ENCODE results near the gene KCND2.

KCND2 gene

GRCh38 chr7:120731271-120731670 lies 458.3 kb downstream of the KCND2 start:
- Histone ChIP-seq H3K27me3 (ENCODE audit: insufficient read depth, low read length, poor library complexity) (no peaks in the 10 kb centered on the region), H3K4me1 (ENCODE audit: insufficient read depth, low read length) (no peaks in the 10 kb centered on the region), H3K79me2 (ENCODE audit: insufficient read depth, low read length) (no peaks in the 10 kb centered on the region), H3K27ac (ENCODE audit: low read length) (no peak overlapping the region), H3K4me2 (ENCODE audit: insufficient read depth, low read length) (no peak overlapping the region), H4K20me1 (ENCODE audit: insufficient read depth, low read length) (no peaks in the 10 kb centered on the region), H3K4me3 (ENCODE audit: low read depth in 1 of 2, low read length in 2 of 2) (no peak overlapping the region), H2AFZ (ENCODE audit: low read depth, low read length) (no peak overlapping the region), H3K36me3 (ENCODE audit: insufficient read depth, low read length) (no peaks in the 10 kb centered on the region), H3K9me3 (ENCODE audit: insufficient read depth, low read length, severe bottlenecking) (no peaks in the 10 kb centered on the region), H3K9ac (ENCODE audit: low read depth, low read length) (no peak overlapping the region)
- DNase-seq (no peak), ATAC-seq (ENCODE audit: insufficient read depth, low read depth) (no peak)
- no peak for TF ChIP-seq EZH2 (IDR thresholded peaks at IDR 0.05; ENCODE audit: borderline replicate concordance, low read depth, low read length, severe bottlenecking)
- TF ChIP-seq, protein P1, sequence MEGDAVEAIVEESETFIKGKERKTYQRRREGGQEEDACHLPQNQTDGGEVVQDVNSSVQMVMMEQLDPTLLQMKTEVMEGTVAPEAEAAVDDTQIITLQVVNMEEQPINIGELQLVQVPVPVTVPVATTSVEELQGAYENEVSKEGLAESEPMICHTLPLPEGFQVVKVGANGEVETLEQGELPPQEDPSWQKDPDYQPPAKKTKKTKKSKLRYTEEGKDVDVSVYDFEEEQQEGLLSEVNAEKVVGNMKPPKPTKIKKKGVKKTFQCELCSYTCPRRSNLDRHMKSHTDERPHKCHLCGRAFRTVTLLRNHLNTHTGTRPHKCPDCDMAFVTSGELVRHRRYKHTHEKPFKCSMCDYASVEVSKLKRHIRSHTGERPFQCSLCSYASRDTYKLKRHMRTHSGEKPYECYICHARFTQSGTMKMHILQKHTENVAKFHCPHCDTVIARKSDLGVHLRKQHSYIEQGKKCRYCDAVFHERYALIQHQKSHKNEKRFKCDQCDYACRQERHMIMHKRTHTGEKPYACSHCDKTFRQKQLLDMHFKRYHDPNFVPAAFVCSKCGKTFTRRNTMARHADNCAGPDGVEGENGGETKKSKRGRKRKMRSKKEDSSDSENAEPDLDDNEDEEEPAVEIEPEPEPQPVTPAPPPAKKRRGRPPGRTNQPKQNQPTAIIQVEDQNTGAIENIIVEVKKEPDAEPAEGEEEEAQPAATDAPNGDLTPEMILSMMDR (IDR thresholded peaks at IDR 0.05; ENCODE audit: borderline replicate concordance, extremely low read depth, low read length, poor library complexity, severe bottlenecking) = no peak

DNA sequence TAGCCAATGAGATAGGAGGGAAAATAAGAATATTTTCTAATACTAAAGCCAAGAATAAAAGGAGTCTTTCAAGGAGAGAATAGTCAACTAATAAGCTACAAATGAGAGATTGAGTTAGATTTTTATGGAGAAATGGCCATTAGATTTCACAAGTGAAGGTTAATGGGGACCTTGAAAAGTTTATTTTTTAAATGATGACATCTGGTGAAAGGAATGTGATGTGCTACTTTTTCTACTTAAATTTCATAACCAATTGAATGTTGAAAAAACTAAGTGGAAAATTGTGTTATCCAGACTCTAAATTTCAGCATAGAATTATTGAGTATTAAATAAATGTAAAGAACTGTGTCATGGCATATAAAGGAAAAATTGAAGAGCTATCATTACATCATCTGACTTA lies 459.3 kb downstream of the KCND2 start:
- H2AFZ ChIP-seq (ENCODE audit: low read depth, low read length) = no peak overlapping the region
- peaks cover under 1% of the 10 kb centered on the region for H3K27me3 ChIP-seq (ENCODE audit: insufficient read depth, low read length, poor library complexity)
- H4K20me1 ChIP-seq (ENCODE audit: insufficient read depth, low read length) = no peaks in the 10 kb centered on the region
- no peaks in the 10 kb centered on the region for H3K9me3 ChIP-seq (ENCODE audit: insufficient read depth, low read length, severe bottlenecking)
- H3K4me1 ChIP-seq (ENCODE audit: insufficient read depth, low read length) = no peaks in the 10 kb centered on the region
- no peak overlapping the region for H3K4me2 ChIP-seq (ENCODE audit: insufficient read depth, low read length)
- H3K4me3 ChIP-seq (ENCODE audit: low read depth in 1 of 2, low read length in 2 of 2) = no peak overlapping the region
- ATAC-seq (ENCODE audit: insufficient read depth, low read depth) (no peak), DNase-seq (no peak)
- no peak for TF ChIP-seq EZH2 (IDR thresholded peaks at IDR 0.05; ENCODE audit: borderline replicate concordance, low read depth, low read length, severe bottlenecking)
- TF ChIP-seq, protein P1 (IDR thresholded peaks at IDR 0.05; ENCODE audit: borderline replicate concordance, extremely low read depth, low read length, poor library complexity, severe bottlenecking) = no peak
- H3K79me2 ChIP-seq (ENCODE audit: insufficient read depth, low read length) = no peaks in the 10 kb centered on the region
- H3K36me3 ChIP-seq (ENCODE audit: insufficient read depth, low read length) = no peaks in the 10 kb centered on the region
- H3K9ac ChIP-seq (ENCODE audit: low read depth, low read length) = no peak overlapping the region
- no peak overlapping the region for H3K27ac ChIP-seq (ENCODE audit: low read length)

- no peak overlapping the region for H3K9ac ChIP-seq (ENCODE audit: low read depth, low read length)
- H3K79me2 ChIP-seq (ENCODE audit: insufficient read depth, low read length) = no peaks in the 10 kb centered on the region
- H3K4me1 ChIP-seq (ENCODE audit: insufficient read depth, low read length) = no peaks in the 10 kb centered on the region
- no peaks in the 10 kb centered on the region for H4K20me1 ChIP-seq (ENCODE audit: insufficient read depth, low read length)
- ATAC-seq (ENCODE audit: insufficient read depth, low read depth) = no peak
- H3K36me3 ChIP-seq (ENCODE audit: insufficient read depth, low read length) = no peaks in the 10 kb centered on the region
- peaks cover 2% of the 10 kb centered on the region for H3K27me3 ChIP-seq (ENCODE audit: insufficient read depth, low read length, poor library complexity)
- H3K4me2 ChIP-seq (ENCODE audit: insufficient read depth, low read length) = no peak overlapping the region
- no peak overlapping the region for H3K27ac ChIP-seq (ENCODE audit: low read length)
- DNase-seq = no peak
- H3K4me3 ChIP-seq (ENCODE audit: low read depth in 1 of 2, low read length in 2 of 2) = no peak overlapping the region
- no peak for TF ChIP-seq EZH2 (IDR thresholded peaks at IDR 0.05; ENCODE audit: borderline replicate concordance, low read depth, low read length, severe bottlenecking)
- TF ChIP-seq, protein P1 (IDR thresholded peaks at IDR 0.05; ENCODE audit: borderline replicate concordance, extremely low read depth, low read length, poor library complexity, severe bottlenecking) = no peak
- H2AFZ ChIP-seq (ENCODE audit: low read depth, low read length) = no peak overlapping the region
- no peaks in the 10 kb centered on the region for H3K9me3 ChIP-seq (ENCODE audit: insufficient read depth, low read length, severe bottlenecking)
Observed at GRCh38 chr7:120733143-120733542, 460.2 kb downstream of the KCND2 start.

DNA sequence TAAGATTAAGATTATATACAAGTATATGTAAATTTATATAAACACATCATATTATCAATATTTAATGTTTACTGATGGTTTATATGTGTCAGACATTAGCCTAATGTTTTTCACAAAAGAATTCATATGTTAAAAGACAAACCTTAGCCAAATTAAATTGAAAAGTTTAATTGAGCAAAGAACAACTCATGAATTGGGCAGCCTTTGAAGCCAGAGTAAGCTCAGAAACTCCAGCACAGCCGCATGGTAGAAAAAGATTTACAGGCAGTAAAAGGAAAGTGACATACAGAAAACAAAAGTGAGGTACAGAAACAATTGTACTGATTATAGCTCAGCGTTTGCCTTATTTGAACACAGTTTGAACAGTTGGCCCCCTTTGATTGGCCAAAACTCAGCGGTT lies 460.9 kb downstream of the KCND2 start:
- Histone ChIP-seq H2AFZ (ENCODE audit: low read depth, low read length) (no peak overlapping the region), H3K27ac (ENCODE audit: low read length) (no peak overlapping the region), H3K4me1 (ENCODE audit: insufficient read depth, low read length) (no peaks in the 10 kb centered on the region), H3K9ac (ENCODE audit: low read depth, low read length) (no peak overlapping the region), H3K27me3 (ENCODE audit: insufficient read depth, low read length, poor library complexity) (peaks cover 5% of the 10 kb centered on the region), H4K20me1 (ENCODE audit: insufficient read depth, low read length) (no peaks in the 10 kb centered on the region), H3K4me3 (ENCODE audit: low read depth in 1 of 2, low read length in 2 of 2) (no peak overlapping the region), H3K9me3 (ENCODE audit: insufficient read depth, low read length, severe bottlenecking) (no peaks in the 10 kb centered on the region), H3K36me3 (ENCODE audit: insufficient read depth, low read length) (no peaks in the 10 kb centered on the region), H3K79me2 (ENCODE audit: insufficient read depth, low read length) (no peaks in the 10 kb centered on the region), H3K4me2 (ENCODE audit: insufficient read depth, low read length) (no peak overlapping the region)
- ATAC-seq (ENCODE audit: insufficient read depth, low read depth) (no peak), DNase-seq (no peak)
- TF ChIP-seq, protein P1 (IDR thresholded peaks at IDR 0.05; ENCODE audit: borderline replicate concordance, extremely low read depth, low read length, poor library complexity, severe bottlenecking) = no peak
- no peak for TF ChIP-seq EZH2 (IDR thresholded peaks at IDR 0.05; ENCODE audit: borderline replicate concordance, low read depth, low read length, severe bottlenecking)

Data from DND-41 (cell line).